ENCODE data around the gene ANKDD1B.
"Not testable (repeated sequence)": the region's sequence is repeated elsewhere in the genome, so short reads cannot be mapped to it uniquely, and the experiment has no call there.

Gene ANKDD1B

GRCh38 chr5:75611311-75612225 lies at the start of gene ANKDD1B:
Gene ANKDD1B, plus strand, starts transcription at chr5:75611453. Its CDS starts 182 bp downstream, at chr5:75611635.
- DNase-seq, result peak; percentile 60

- not testable (repeated sequence) for DNase-seq
Observed at GRCh38 chr5:75565991-75566709, 45.1 kb upstream of the ANKDD1B start.

- peak; percentile 77 for DNase-seq
Observed at GRCh38 chr5:75566710-75567309, 44.4 kb upstream of the ANKDD1B start.

DNA sequence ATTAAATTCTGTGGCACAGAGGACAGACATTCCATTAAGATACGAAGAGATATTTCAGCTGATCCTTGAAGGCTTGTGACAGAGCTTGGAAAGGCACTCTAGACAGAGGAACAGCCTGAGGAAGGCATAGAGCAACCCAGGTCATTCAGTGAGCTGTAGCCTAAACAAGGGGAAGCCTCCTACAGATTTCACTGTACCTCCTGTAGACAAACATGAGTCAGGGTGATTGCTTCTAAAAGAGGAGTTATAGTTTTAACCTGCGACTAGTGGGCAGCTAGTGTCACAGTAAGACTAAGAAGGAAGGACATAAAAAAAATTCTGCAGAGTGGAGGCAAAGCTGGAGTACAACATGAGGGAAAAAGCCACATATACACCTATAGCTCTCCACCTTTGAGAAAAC lies 43.5 kb upstream of the ANKDD1B start:
- DNase-seq, result no peak

DNA sequence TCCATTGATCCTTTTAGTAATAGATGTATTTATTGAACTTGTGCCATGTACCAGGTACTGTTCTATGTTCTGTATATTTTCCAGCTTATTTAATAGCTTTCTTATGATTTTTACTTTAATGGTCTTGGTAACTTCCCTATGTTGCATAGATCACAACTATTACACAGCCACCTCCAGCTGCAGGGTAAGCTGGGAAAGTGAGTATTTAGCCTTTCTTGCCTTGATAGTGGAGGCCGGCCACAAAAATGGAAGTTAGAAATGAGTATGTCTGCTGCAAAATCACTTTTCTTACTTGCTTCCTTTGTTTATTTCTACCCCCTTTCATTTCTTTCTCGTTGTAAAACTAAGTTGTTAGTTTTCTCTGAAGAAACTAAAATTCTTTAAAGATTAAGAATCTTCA lies 43.1 kb upstream of the ANKDD1B start:
- DNase-seq, result no peak

DNA sequence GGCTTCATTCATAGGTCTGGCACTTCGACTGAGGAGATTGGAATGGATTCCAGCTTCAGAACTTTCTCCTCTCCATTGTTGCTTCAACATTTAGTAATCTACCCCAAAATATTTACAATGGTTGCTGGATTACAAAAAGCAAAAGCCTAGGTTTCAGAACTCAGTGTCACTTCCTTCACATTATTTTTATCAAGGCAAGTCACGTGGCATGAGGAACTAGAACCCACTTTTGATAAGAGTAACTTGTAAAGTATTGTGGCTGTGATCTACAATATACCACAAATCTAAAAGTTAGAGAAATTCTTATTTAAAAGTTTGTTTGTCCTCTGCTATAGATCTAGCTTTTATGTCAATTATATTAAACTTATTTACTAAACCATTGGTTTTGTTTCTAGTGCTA lies 39.7 kb upstream of the ANKDD1B start:
- no peak for DNase-seq

GRCh38 chr5:75574791-75575190 lies 36.5 kb upstream of the ANKDD1B start:
- no peak for DNase-seq

- DNase-seq, result not testable (repeated sequence)
Observed at GRCh38 chr5:75578280-75578679, 33.0 kb upstream of the ANKDD1B start.

DNA sequence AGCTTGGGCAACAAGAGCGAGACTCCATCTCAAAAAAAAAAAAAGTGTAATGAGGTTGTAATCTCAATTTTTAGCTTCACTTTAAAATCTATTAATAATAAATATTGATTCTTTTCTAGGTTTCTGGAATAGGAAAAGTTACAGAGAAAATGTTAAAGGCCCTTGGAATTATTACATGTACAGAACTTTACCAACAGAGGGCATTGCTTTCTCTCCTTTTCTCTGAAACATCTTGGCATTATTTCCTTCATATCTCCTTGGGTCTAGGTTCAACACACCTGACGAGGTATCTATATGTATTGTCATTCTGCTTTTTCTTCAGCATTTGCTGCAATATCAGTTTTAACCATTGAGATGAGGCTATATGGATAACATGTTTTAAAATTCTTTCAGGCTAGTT lies 26.6 kb upstream of the ANKDD1B start:
- DNase-seq, result no peak

GRCh38 chr5:75588666-75589065 lies 22.6 kb upstream of the ANKDD1B start:
- no peak for DNase-seq

DNA sequence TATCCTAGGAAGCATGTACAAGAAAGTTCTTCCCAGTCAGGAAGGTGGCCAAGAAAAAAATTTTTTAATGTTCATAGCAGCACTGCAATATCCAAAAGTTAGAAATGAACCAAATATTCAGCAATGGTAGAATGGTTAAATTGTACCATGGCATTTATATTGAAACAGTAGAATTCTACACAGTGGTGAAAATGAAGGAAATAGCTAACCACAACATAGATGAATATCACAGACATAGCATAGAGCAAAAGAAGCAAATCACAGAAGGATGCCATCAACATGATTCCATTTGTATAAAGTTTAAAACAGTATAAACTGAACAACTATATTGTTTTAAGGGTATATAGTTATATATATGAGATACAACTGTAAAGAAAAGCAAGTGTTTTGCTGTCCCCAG lies 10.7 kb upstream of the ANKDD1B start:
- DNase-seq, result no peak

- DNase-seq, result no peak
Observed at GRCh38 chr5:75601567-75601966, 9.7 kb upstream of the ANKDD1B start.

DNA sequence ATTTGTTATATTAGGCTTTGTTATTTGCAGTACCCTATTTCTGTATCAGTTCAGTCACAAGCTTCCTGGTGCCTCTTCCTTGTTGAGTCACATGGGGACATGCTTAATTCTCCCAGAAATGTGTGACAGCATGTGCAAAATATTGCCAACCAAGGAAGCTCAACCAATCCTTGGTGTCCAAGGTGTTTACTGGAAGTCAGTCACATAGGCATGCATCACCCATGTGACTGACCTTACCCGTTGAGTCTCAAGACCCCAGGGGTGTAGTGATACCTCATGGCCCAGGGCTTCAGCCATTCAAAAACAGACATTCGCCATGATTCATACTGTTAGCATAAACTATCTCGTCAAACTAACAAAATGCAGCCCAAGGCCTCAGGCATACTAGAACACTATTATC lies 9.3 kb upstream of the ANKDD1B start:
- no peak for DNase-seq

DNA sequence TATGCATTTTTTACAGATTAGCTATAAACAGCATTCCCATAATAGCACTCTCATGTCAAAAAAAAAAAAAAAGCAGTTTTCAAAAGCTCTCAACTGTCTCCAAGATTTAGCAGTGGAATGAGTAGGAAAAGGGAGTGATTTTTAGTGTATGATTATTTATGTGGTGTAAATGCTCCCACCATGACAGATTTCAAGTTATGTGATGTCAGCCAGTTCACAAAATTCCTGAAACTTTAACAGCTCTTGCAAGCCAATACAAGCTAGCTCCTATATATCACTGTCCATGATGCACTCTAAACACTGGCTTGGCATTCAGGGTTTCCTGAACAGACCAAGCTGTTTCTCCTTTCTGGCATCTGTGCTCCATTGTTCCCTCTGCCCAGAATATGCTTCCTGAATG lies 7.9 kb upstream of the ANKDD1B start:
- no peak for DNase-seq

- DNase-seq, result no peak
Observed at GRCh38 chr5:75603821-75604220, 7.4 kb upstream of the ANKDD1B start.

DNA sequence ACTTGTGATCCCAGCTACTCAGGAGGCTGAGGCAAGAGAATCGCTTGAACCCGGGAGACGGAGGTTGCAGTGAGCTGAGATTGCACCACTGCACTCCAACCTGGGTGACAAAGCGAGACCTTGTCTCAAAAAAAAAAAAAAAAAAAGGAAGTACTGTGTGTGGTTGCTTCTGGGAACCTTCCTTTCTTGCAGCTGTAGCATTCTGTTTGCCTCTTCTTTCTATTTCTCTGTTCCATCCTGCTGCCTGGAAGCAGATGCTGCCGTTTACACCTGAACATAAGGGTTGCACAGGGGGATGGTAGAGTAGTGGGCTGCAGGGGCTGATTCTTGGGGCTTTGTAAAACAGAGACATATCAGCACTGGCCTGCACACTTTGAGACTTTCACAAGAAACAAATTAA lies 3.9 kb upstream of the ANKDD1B start:
- not testable (repeated sequence) for DNase-seq

GRCh38 chr5:75608870-75609269 lies 2.4 kb upstream of the ANKDD1B start:
- DNase-seq, result no peak

- no peak for DNase-seq
Observed at GRCh38 chr5:75610201-75610600, 1.1 kb upstream of the ANKDD1B start.

DNA sequence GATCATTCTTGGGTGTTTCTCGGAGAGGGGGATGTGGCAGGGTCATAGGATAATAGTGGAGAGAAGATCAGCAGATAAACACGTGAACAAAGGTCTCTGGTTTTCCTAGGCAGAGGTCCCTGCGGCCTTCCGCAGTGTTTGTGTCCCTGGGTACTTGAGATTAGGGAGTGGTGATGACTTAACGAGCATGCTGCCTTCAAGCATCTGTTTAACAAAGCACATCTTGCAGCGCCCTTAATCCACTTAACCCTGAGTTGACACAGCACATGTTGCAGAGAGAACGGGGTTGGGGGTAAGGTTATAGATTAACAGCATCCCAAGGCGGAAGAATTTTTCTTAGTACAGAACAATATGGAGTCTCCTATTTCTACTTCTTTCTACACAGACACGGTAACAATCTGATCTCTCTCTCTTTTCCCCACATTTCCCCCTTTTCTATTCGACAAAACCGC lies 368 bp upstream of the ANKDD1B start:
- DNase-seq, result not testable (repeated sequence)

DNA sequence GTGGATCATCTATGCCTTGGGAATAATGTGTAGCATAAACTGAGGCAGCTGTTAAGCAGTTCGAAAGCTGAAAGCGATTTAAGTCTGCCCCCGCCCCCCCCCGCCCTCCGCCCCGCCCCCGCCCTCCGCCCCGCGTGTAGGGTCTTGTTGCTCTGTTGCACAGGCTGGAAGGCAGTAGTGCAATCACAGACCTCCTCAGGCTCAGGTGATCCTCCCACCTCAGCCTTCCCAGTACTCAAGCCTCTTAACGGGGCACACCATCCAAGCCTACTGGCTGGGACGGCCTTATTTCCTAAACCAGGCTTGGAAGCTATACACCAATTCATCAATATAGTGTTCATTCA lies 945 bp downstream of the ANKDD1B start:
- DNase-seq, result no peak

GRCh38 chr5:75612901-75613300 lies 1.6 kb downstream of the ANKDD1B start:
- DNase-seq, result no peak

- no peak for DNase-seq
Observed at GRCh38 chr5:75614176-75614575, 2.9 kb downstream of the ANKDD1B start.

- no peak for DNase-seq
Observed at GRCh38 chr5:75616371-75616881, 5.2 kb downstream of the ANKDD1B start.

All from activated CD8-positive, alpha-beta memory T cell treated with anti-CD3 and anti-CD28 coated beads for 24 hours (primary cell).